SK-N-MC (cell line): ENCODE data around the gene TMEM127.

ENCODE experiments used
- EZH2 ChIP-seq: fragments of 200-600 bp; sonication (generic); IDR thresholded peaks from one replicate; pipeline ENCODE4 v1.6.1; 2017; ENCODE audit warnings: antibody characterized with exemption
- POLR2AphosphoS5 ChIP-seq: IDR thresholded peaks from 2 replicates; pipeline ENCODE4 v1.6.1; 2012; ENCODE audit warnings: mild to moderate bottlenecking, low read depth, low read length, borderline replicate concordance

GRCh38 chr2:96250188-96250587 lies 15.6 kb downstream of the TMEM127 start:
- no peak for TF ChIP-seq EZH2
- no peak for TF ChIP-seq POLR2AphosphoS5
